ENCODE data around the gene TRIM72.

GRCh38 chr16:31190061-31190460 is 23.9 kb upstream of the TRIM72 start:
- no peak for TF ChIP-seq POLR2A (IDR thresholded peaks at IDR 0.05)
- no peak for TF ChIP-seq CTCF (IDR thresholded peaks at IDR 0.05)

Measured in lower leg skin (tissue), 3 donors.